Stimulated activated CD4-positive, alpha-beta T cell treated with anti-CD3 and anti-CD28 coated beads, Interleukin-4, amount 100 ng/mL, for 24 hours (primary cell): ENCODE data around the gene RBBP8.
"Not testable (repeated sequence)": the region's sequence is repeated elsewhere in the genome, so short reads cannot be mapped to it uniquely, and the experiment has no call there.

Experiments used
- DNase-seq: peaks from one replicate; pipeline ENCODE4 v3.0.0-alpha.2; 2020

The RBBP8 gene

GRCh38 chr18:22946846-22947245 lies 13.7 kb downstream of the RBBP8 start:
- no peak for DNase-seq

DNA sequence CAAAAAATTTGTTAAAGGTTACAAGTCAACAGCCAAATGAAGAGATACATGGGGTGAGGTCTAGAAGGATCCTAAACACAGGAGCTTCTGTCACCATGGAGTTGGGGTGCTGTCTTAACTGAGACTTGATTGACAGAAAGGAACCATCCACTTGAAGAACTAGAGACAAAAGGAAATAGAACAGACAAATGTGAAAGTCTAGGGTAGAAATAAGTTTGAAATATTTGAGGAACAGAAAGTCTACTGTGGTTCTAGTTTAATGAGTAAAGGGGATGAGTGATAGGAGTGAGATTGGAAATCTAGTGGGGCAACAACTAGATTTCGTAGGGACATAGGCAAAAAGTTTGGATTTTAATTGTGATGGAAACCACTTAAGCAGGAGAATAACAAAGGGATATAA lies 18.7 kb downstream of the RBBP8 start:
- DNase-seq: no peak

- no peak for DNase-seq
Measured at GRCh38 chr18:22952525-22952924, 19.4 kb downstream of the RBBP8 start.

DNA sequence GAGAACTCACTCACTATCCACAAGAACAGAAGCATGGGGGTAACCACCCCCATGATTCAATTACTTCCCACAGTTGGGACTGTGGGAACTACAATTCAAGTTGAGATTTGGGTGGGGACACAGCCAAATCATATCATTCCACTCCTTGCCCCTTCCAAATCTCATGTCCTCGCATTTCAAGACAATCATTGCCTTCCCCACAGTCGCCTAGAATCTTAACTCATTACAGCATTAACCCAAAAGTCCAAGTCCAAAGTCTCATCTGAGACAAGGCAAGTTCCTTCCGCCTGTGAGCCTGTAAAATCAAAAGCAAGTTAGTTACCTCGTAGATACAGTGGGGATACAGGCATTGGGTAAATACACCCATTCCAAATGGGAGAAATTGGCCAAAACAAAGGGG lies 20.9 kb downstream of the RBBP8 start:
- DNase-seq: not testable (repeated sequence)

GRCh38 chr18:22956226-22956625 lies 23.1 kb downstream of the RBBP8 start:
- DNase-seq: no peak

DNA sequence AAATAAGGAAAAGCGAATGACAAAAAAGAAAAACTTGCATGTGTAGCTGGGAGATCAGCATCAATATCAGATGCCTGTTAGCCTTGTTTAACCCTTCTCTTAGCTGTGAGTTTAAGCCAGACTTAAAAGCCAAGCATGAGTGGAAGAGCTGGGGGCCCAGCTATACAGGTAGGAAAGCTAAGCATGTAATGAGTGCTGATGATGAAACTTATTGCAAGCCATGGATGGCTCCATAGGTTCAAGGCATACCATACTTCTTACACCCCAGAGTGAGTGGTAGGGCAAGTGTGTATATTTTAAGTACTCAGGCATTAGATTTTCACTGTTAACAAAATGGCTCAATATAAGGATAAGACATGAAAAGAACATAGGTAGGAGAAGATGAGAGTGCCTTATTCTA lies 28.0 kb downstream of the RBBP8 start:
- DNase-seq: no peak

DNA sequence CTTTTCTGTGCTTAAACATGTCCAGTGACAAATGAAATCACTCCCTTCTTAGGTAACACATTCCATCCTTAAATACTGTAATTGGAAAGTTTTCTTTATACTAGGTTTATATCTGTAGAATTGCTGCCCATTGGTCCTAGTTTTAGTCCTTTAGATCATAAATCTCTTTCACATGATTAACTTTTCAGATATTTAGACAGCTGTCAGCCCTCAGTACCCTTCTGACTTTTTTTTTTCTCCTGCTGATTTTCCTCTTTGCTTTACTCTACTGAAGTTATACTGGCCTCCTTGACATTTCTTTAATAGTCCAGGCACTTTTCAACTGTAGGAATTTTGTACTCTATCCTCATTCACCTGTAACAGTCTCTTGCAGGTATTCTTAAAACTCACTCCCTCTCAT lies 28.9 kb downstream of the RBBP8 start:
- DNase-seq: no peak

- DNase-seq: no peak
Measured at GRCh38 chr18:22964116-22964515, 31.0 kb downstream of the RBBP8 start.

- DNase-seq: no peak
Measured at GRCh38 chr18:22964722-22965121, 31.6 kb downstream of the RBBP8 start.

- DNase-seq: no peak
Measured at GRCh38 chr18:22971038-22971437, 37.9 kb downstream of the RBBP8 start.

DNA sequence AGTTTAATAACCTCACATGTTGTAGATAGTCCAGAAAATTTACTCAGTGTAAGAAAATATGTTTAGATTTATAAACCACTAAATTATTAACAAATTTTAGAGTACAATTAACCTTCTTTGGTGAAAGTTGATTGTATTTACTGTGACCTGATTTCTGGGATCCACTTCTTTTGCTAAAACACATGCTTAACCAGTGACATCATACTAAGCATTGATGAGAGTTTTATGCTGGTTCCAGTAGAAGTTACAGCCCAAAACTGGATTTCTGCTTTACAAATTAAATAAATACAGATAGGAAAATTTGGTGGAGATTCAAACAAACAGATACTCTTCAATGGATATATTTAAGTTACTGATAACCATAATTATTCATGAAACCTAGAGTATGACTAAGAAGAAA lies 40.9 kb downstream of the RBBP8 start:
- DNase-seq: no peak

- no peak for DNase-seq
Measured at GRCh38 chr18:22974707-22975106, 41.6 kb downstream of the RBBP8 start.

DNA sequence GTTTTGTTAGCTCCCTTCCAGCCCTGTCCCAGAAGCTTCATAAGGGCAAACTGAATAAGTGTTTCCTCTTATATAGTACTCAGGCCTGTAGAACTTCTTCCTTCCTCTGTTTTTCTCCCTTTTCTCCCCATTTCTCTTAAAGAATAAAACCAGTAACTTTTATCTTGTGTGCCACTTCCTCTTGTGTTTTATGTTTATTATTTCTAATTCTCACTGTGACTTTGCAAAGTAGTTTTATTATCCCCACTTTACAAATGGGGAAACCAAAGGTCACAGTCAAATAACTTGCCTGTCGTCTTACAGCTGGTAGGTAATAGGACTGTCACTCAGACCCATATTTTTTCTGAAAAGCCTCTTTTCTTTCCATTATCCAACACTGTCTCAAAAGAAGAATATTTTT lies 42.4 kb downstream of the RBBP8 start:
- no peak for DNase-seq

GRCh38 chr18:22977847-22978701 lies 44.9 kb downstream of the RBBP8 start:
- no peak for DNase-seq

DNA sequence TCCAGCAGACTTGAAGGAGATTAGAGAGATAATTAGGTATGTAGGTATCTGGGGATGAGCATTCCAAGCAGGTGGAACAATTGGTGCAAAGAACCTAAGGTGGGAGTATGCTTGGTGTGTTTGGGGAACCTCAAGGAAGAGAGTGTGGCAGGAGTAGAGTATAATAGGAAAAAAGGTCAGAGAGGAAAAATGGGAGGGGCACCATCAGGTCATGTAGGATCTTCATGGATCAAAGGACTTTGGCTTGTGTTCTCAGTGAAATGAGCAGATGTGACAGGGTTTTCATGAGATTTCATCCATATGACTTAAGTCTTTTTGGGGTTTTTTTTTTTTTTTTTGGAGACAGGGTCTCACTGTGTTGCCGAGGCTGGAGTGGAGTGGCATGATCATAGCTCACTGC lies 47.3 kb downstream of the RBBP8 start:
- no peak for DNase-seq

DNA sequence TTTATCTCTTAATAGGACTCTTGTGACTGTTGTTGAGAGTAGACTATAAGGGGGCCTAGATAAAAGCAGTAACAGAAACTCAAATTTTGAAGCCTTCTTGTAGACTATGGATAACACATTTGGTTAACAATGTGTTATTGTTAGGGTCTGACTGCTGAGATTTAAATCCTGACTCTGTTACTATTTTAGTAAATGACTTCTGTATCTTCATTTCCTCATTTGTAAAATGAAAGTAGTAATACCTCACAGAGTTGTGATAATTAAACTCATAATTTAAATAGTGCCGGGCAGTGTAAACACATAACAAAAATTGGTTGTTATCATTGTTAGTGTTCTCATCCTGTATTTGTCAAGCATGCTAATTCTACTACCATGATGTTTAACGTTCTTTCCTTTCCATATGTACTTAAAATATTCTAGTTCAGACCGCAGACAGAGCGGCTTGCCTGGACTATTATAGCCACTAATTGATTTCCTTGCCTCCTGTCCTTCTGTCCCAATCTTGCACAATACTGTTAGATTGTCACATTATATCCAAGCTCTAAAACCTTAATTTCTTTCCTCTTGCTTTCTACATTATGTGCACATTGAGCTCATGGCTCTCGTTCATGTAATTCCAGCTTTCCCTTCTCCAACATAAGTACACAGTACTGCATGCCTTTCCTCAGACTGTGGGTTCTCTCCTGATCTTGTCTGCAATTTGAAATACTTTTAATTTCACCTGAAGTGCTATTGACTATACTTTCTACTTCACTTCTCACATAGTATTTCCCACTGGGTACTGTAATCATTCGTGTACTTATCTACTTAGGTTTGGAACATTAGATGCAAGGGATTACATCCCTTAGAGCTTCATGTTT lies 48.4 kb downstream of the RBBP8 start:
- no peak for DNase-seq

- no peak for DNase-seq
Measured at GRCh38 chr18:22983175-22983574, 50.0 kb downstream of the RBBP8 start.

DNA sequence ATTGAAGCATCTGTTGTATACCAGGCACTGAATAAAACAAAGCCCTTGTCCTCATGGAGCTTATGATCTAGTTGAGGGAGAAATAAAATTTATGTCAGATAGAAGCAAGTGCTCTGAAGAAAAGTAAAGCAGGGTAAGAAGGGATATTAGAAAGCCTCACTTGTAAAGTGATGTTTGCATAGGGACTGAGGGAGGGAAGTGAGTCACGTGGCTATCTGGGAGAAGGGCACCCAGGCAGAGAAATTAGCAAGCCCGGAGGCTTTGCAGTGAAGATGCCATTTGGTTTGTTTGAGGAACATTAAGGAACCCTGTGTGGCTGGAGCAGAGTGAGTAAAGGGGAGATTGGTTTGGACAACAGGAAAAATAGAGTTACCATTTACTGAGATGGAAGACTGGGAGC lies 52.1 kb downstream of the RBBP8 start:
- DNase-seq: no peak

DNA sequence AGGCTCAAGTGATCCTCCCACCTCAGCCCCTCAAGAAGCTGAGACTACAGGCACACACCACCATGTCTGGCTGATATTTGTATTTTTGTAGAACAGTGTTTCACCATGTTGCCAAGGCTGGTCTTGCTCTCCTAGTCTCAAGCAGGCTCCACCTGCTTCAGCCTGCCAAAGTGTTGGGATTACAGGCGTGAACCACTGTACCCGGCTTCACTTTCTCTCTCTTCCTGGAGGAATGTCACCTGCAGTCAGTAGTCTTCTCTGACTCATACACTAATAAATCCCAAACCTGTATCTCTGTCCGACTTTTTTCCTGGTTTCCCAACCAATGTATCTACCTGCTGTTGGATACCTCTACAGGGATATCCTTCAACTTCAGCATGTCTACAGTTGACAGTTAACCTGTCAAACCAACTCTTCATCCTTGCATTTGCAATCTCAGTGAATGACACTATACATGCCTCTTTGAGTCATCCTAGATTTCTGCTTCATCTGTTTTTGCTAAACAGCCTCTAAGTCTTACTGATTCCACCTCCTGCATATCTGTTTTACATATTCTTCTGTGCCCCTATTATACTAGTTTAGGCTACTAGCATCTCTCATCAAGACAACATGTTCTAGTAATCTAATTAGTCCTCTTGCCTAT lies 54.5 kb downstream of the RBBP8 start:
- DNase-seq: no peak

GRCh38 chr18:22988208-22988607 lies 55.1 kb downstream of the RBBP8 start:
- DNase-seq: no peak

DNA sequence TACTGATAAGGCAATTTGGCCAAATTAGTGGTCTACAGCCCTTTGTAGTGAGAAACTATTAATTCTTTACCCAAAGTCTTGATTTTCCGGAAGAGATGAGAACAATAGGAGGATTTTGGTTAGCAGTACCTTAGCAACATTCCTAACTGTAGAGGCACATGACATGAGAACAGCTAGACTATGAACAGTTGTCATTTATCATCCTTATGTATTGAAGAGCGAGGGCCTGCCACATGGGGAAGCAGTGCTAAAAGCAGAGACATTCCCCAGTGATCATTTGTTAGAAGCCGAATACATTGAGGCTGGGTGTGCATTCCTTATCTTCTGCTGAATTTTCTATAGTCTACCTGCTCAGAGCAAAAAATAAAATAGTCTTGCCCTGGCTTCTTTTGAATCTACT lies 65.2 kb downstream of the RBBP8 start:
- no peak for DNase-seq

GRCh38 chr18:22999212-22999611 lies 66.1 kb downstream of the RBBP8 start:
- no peak for DNase-seq

DNA sequence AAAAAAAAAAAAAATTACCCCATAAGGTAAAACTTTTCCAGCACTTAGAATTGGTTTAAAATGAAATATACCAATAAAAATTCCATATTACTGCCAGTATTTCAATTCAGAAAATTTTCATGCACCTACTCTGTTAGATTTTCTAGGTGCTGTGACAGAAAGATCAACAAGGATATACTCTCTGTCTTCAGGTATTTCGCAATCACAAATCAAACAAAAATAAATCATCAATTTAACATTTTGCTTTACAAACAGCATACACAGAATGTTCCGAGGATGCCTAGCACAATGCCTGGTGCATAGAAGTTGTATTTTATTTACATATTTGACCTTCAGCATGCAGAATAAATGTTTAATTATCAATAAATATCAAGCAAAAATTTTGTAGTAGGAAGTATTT lies 66.5 kb downstream of the RBBP8 start:
- DNase-seq: no peak

DNA sequence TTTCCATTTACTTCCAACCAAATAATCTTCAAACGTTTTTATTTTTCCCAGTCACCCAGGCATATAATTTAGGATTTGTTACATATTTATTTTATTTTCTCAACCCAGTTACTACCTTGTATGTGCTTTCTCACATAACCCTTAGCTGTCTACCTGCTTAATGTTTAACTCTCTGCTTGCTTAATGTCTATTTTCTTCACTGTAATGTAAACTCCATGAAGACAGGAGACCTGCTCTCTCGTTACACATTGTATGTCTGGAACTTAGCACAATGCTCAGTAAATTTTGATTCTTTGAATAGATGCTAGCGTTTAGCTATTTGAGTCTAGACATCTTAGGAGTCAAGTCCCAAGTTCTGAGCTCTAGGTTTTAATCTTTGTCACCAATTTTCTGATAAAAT lies 70.2 kb downstream of the RBBP8 start:
- no peak for DNase-seq
